ENCODE data around the gene SCUBE3. TPM values are rescaled to one million over a fixed set of nuclear protein-coding genes. Genes with fewer than 3 reads are reported as not detected.

The SCUBE3 gene
- total RNA-seq, 6 donors from 2014 or later = under 0.01 to 1.2 (median 0.48) TPM

- Histone ChIP-seq H3K4me1 (peaks cover 11 to 37% (median 17%) of the 10 kb centered on the region in 4 donors), H3K9me3 (no peaks in the 10 kb centered on the region), H3K27ac (no peak overlapping the region), H3K36me3 (peaks cover 0 to 18% (median 8%) of the 10 kb centered on the region in 4 donors), H3K4me3 (no peak overlapping the region), H3K27me3 (no peaks in the 10 kb centered on the region)
- no peak for TF ChIP-seq EP300 (IDR thresholded peaks at IDR 0.05)
- no peak for TF ChIP-seq CTCF (IDR thresholded peaks at IDR 0.05)
- TF ChIP-seq POLR2AphosphoS5 (IDR thresholded peaks at IDR 0.05) = no peak
- TF ChIP-seq POLR2A (IDR thresholded peaks at IDR 0.05) = no peak
- no peak for ATAC-seq (ENCODE audit: low FRiP score in 2 of 2)
- peak in 1 of 2 donors; percentile 53 for DNase-seq
- 86 to 88% methylated on average over 15 of the region's 17 CpGs for WGBS, 2 donors
Measured at GRCh38 chr6:35243386-35243958, 29.7 kb downstream of the SCUBE3 start.

GRCh38 chr6:35244551-35244950, 30.8 kb downstream of the SCUBE3 start:
- TF ChIP-seq CTCF (IDR thresholded peaks at IDR 0.05) (no peak), POLR2A (IDR thresholded peaks at IDR 0.05) (no peak), EP300 (IDR thresholded peaks at IDR 0.05) (no peak), POLR2AphosphoS5 (IDR thresholded peaks at IDR 0.05) (no peak)
- H3K27ac ChIP-seq = no peak overlapping the region
- 98 to 99% methylated on average over 7 of the region's 7 CpGs for WGBS, 2 donors
- peaks cover 0 to 18% (median 8%) of the 10 kb centered on the region in 4 donors for H3K36me3 ChIP-seq
- peaks cover 4 to 28% (median 10%) of the 10 kb centered on the region in 4 donors for H3K4me1 ChIP-seq
- H3K27me3 ChIP-seq = no peaks in the 10 kb centered on the region
- DNase-seq (no peak), ATAC-seq (ENCODE audit: low FRiP score in 2 of 2) (no peak)
- no peaks in the 10 kb centered on the region for H3K9me3 ChIP-seq
- no peak overlapping the region for H3K4me3 ChIP-seq

GRCh38 chr6:35247642-35248231, 34.0 kb downstream of the SCUBE3 start:
- H3K36me3 ChIP-seq = peaks cover 0 to 18% (median 8%) of the 10 kb centered on the region in 4 donors
- H3K4me3 ChIP-seq = no peak overlapping the region
- H3K27me3 ChIP-seq = no peaks in the 10 kb centered on the region
- H3K4me1 ChIP-seq = no peaks in the 10 kb centered on the region
- TF ChIP-seq CTCF (IDR thresholded peaks at IDR 0.05) (no peak), EP300 (IDR thresholded peaks at IDR 0.05) (no peak), POLR2AphosphoS5 (IDR thresholded peaks at IDR 0.05) (no peak), POLR2A (IDR thresholded peaks at IDR 0.05) (no peak)
- ATAC-seq (ENCODE audit: low FRiP score in 2 of 2) (no peak), DNase-seq (no peak)
- H3K9me3 ChIP-seq = no peaks in the 10 kb centered on the region
- no peak overlapping the region for H3K27ac ChIP-seq
- WGBS, 2 donors = 83 to 87% methylated on average over 2 of the region's 2 CpGs

- no peak for ATAC-seq (ENCODE audit: low FRiP score in 2 of 2)
- 46 to 100% methylated on average over 1 to 3 of the region's 3 CpGs for WGBS, 2 donors
- Histone ChIP-seq H3K27ac (no peak overlapping the region), H3K4me1 (no peaks in the 10 kb centered on the region), H3K9me3 (no peaks in the 10 kb centered on the region), H3K4me3 (no peak overlapping the region), H3K27me3 (no peaks in the 10 kb centered on the region), H3K36me3 (peaks cover 0 to 18% (median 6%) of the 10 kb centered on the region in 4 donors)
- no peak for DNase-seq
- TF ChIP-seq POLR2AphosphoS5 (IDR thresholded peaks at IDR 0.05) (no peak), EP300 (IDR thresholded peaks at IDR 0.05) (no peak)
Measured at GRCh38 chr6:35248300-35248699, 34.5 kb downstream of the SCUBE3 start.

- Histone ChIP-seq H3K27me3 (no peaks in the 10 kb centered on the region), H3K36me3 (peaks cover 0 to 14% (median 4%) of the 10 kb centered on the region in 4 donors), H3K27ac (no peak overlapping the region), H3K9me3 (no peaks in the 10 kb centered on the region), H3K4me3 (no peak overlapping the region), H3K4me1 (no peaks in the 10 kb centered on the region)
- TF ChIP-seq EP300 (IDR thresholded peaks at IDR 0.05) (no peak), CTCF (IDR thresholded peaks at IDR 0.05) (no peak), POLR2A (IDR thresholded peaks at IDR 0.05) (no peak), POLR2AphosphoS5 (IDR thresholded peaks at IDR 0.05) (no peak)
- WGBS, 2 donors = 82% methylated on average over 3 of the region's 3 CpGs
- ATAC-seq (ENCODE audit: low FRiP score in 2 of 2) = no peak
- DNase-seq = no peak
Measured at GRCh38 chr6:35248965-35249364, 35.2 kb downstream of the SCUBE3 start.
